NCI-H128 (cell line): ENCODE data around the gene SLX4IP.

Experiments
- DNase-seq: peaks from one replicate; lab custom pipeline; 2025; ENCODE audit not compliant: unreplicated experiment; lab: John Stamatoyannopoulos, UW

SLX4IP gene

DNA sequence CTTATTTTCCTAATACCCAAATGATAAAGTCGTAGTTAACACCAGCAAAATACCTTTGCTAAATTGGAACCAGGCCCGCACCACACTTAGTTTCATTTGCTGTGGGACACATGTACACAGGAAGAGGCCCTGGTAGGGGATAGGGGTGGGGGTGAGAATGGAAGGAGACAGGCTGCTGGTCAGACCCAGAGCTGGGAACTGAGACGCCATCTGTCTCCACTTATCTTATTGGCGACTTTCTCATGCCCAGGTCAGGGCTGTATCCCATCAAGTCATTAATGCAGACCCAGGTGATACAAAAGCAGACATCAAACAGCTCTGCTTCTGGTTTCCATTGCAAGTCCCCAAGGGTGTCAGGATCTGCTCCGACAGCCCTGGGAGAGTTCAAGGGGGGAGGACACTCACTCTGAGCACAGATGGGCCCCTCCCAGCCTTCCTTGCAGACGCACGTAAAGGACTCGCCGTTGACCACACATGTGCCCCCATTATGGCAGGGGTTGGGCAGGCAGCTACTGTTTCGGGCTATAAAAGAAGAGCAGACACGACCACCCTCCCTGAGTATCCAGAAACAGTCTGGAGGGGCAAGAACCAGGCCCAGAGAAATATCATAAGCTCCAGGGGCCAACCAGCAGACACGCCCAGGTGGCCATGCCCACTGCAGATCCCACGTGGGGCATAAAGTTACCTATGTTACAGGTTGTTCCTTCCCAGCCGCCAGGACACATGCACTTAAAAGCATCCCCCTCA is 209.5 kb downstream of the SLX4IP start:
- DNase-seq = no peak

DNA sequence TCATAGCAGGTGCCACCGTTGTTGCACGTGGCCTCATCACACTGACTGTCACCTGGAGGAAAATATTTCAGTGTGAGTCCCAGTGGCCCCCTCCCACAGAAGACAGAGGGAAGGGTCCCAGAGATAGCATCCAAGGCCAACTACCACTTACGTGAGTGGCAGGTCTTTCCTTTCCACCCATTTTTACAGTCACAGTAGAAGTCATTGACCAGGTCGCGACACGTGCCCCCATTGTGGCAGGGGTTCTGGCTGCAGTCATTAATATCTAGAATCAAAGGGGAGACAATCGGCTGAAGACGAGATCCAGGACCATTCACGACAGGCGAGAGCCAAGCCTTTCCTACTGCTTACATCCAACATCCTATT is 210.1 kb downstream of the SLX4IP start:
- DNase-seq = no peak

DNA sequence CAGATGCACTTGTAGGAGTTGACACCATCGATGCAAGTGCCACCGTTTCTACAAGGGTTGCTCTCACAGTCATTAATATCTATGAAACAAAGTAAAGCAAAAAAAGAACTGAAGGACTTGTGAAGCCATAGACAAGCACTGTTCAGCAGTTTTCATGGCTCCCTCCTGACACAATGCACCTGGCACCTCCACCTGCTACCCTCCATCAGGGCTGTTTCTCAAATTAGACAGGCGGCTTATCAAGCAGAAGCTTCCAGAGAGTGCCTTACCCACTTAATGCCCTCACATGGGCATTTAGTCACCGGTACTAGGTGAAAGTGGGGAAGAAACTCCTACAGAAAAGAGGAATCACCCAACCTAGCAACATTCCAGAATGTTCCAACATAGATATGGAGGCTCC is 210.9 kb downstream of the SLX4IP start:
- DNase-seq = no peak

GRCh38 chr20:10646886-10647420 is 211.8 kb downstream of the SLX4IP start:
- DNase-seq = no peak

GRCh38 chr20:10647471-10647870 is 212.4 kb downstream of the SLX4IP start:
- no peak for DNase-seq

GRCh38 chr20:10647909-10648308 is 212.8 kb downstream of the SLX4IP start:
- DNase-seq = no peak

GRCh38 chr20:10648651-10649050 is 213.5 kb downstream of the SLX4IP start:
- DNase-seq = no peak

- DNase-seq = no peak
Observed at GRCh38 chr20:10649080-10649796, 214.1 kb downstream of the SLX4IP start.

DNA sequence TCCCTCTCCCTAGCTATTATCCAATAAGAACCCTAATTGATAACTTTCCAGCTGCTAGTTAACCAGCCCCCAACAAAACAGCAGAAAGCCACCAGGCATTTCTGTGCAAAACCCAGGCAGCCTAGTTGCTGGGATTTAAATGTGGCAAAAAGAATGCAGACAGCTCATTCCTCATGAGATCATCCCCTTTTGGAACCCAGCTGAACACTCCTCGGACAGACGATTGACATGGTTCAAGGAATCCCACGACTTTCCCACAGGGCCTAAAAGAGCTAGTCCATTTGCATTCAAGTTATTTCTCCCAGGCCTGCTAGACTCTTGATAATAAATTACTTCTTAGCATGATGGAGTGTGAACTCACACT is 214.7 kb downstream of the SLX4IP start:
- no peak for DNase-seq

- DNase-seq = no peak
Observed at GRCh38 chr20:10651227-10651990, 216.3 kb downstream of the SLX4IP start.

GRCh38 chr20:10652185-10652584 is 217.1 kb downstream of the SLX4IP start:
- DNase-seq = no peak

DNA sequence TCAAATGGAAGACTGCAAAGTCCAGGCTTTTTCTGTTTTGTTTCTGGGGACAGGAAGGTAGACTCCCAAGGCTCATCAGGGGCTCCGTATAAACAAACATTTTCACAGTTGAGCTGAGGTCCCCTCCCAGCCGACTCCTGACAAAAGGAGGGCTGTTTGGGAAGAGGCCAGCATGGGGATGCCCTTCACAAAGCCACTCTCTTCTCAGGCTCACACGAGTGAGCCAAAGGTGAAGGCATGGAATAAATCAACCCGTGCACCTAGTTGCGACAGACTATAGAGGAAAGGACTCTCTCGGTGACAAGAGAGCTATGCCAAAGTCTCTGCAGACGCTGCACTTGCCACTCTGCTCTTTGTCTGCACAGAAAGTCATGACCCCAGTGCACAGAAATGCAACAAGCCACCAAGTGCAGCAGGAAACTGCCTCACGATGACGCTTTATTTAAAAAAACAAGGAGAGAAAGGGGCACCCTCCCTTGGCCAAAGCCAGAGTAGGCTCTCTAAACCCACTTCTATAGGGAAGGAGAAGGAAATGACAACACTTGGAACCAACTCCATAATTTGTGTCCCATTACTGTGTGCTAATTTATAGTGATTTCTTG is 217.7 kb downstream of the SLX4IP start:
- no peak for DNase-seq

DNA sequence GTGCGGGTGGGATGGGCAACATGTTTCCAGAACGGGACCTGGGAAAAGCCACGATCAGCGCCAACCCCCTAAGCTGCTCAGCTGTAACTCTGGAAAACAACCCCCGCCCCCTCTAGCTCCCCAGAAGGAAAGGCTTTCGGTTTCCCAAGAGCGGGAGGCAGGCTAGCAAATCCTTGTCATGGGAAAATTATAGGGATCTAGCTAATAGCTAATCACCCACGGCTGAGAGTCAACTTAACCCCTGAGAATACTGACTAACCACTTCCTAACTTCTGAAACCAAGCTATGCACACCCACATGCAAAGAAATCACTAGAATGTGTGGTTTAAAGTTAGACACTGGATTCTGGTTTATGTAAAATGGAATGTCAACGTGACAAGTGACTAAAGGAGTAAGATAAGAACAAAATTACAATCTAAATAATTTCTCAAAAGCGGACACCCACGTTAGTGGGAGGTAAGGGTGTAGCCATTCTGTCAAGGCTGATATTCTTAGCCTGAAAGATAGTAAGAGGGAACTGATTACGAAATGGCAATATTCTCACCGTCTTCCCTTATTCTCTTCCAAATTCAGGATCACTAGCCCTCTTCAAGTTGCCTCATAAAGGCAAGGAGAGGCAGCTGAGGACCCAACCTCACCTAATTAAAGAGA is 218.6 kb downstream of the SLX4IP start:
- DNase-seq = no peak

- DNase-seq = no peak
Observed at GRCh38 chr20:10654250-10654610, 219.1 kb downstream of the SLX4IP start.

GRCh38 chr20:10654630-10655029 is 219.5 kb downstream of the SLX4IP start:
- no peak for DNase-seq

DNA sequence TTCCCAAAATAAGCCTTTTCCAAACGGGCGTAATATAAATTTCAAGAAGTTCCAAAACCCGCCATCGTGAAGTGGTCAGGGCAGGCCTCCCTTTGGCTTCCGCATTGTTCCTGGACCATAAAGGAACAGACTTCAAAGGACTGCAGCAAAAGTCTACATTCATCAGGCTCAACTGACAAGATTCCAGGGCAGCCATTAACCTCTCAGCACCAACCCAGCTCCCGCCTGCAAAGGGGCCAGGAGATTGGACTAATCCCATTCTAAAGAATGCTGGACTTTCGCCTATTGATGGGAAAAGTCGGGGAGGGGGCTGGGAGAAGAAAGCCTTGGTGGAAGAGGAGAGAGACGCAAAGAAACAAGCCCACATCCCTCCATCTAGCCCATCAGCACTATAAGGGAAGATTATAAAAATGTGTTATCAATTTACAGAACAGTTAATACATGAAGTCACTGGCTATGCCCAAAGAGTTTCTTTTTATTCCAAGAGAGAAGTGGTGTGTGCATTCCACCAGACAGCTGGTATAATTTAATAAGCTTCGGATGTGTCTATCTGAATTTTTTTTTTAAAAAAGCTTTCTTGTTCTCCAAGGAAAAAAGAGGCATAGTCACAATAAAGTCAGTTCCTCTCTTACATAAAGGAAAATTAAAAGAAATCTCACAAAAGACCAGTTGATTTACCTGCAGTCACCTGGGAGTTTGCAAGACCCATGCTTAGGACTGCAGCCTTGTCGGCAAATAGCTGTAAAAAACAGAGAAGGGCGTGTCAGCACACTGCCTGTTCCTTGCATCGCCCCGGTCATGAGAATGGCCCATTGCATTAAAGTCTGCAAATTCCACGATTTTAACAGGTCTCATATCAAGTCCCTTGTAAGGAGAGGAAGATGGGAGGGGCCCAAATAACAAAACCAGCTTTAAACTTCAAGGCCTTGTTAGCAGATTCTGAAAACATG is 220.9 kb downstream of the SLX4IP start:
- no peak for DNase-seq

GRCh38 chr20:10657453-10657852 is 222.3 kb downstream of the SLX4IP start:
- DNase-seq = no peak

- DNase-seq = no peak
Observed at GRCh38 chr20:10658051-10658823, 223.1 kb downstream of the SLX4IP start.
